Measurements from ENCODE around the gene TXN2. TPM values are rescaled to one million over a fixed set of nuclear protein-coding genes. Genes with fewer than 3 reads are reported as not detected.

Gene TXN2
- total and polyA plus RNA-seq, 2 experiments from 2014 or later, result 23.0 to 50.3 TPM

GRCh38 chr22:36522662-36523061, 41.2 kb upstream of the TXN2 start:
- Histone ChIP-seq H3K27ac (ENCODE audit: low read depth) (no peak overlapping the region), H3K4me1 (ENCODE audit: insufficient read depth) (no peaks in the 10 kb centered on the region), H3K36me3 (ENCODE audit: insufficient read depth) (peaks cover 93% of the 10 kb centered on the region), H3K79me2 (replicated peaks; ENCODE audit: insufficient read depth) (peaks cover 20% of the 10 kb centered on the region), H2AFZ (no peak overlapping the region), H4K20me1 (replicated peaks; ENCODE audit: insufficient read depth) (peaks cover 15% of the 10 kb centered on the region), H3K27me3 (ENCODE audit: insufficient read depth) (no peaks in the 10 kb centered on the region), H3K9me2 (ENCODE audit: insufficient read depth) (no peaks in the 10 kb centered on the region), H3K4me3 (no peak overlapping the region), H3F3A (replicated peaks; ENCODE audit: low read depth) (peaks cover 26% of the 10 kb centered on the region), H3K4me2 (no peak overlapping the region)
- ATAC-seq (no peak), DNase-seq (ENCODE audit: low spot score) (no peak)
- Mint-ChIP-seq H3K4me3 (no peak overlapping the region), H3K36me3 (ENCODE audit: low read depth) (peaks cover 96% of the 10 kb centered on the region), H3K27ac (no peak overlapping the region), H3K4me1 (peaks cover 3% of the 10 kb centered on the region; the same call in 2 of the 3 replicates), H3K9me3 (no peaks in the 10 kb centered on the region), H3K27me3 (ENCODE audit: insufficient read depth, low read depth, poor library complexity) (peaks cover 6% of the 10 kb centered on the region)
- no peak for TF ChIP-seq ZNF331 (CRISPR knock-in tag; IDR thresholded peaks at IDR 0.05; ENCODE audit: low read depth)
- TF ChIP-seq ETS1 (IDR thresholded peaks at IDR 0.05), result no peak
- TF ChIP-seq EZH2 (IDR thresholded peaks at IDR 0.05; ENCODE audit: low read depth, unreplicated experiment), result no peak
- TF ChIP-seq NANOG (IDR thresholded peaks at IDR 0.05; ENCODE audit: borderline replicate concordance), result no peak
- no peak for TF ChIP-seq POLR2AphosphoS5 (IDR thresholded peaks at IDR 0.05; ENCODE audit: low read depth)
- TF ChIP-seq JUNB (IDR thresholded peaks at IDR 0.05; ENCODE audit: unreplicated experiment), result no peak
- no peak for TF ChIP-seq EZH2phosphoT487 (IDR thresholded peaks at IDR 0.05; ENCODE audit: unreplicated experiment)
- TF ChIP-seq CTCF (conservative IDR thresholded peaks at IDR 0.05; ENCODE audit: low read depth in 2 of 2), result no peak
- TF ChIP-seq ZNF462 (CRISPR knock-in tag; IDR thresholded peaks at IDR 0.05), result no peak
- TF ChIP-seq ZNF114 (CRISPR knock-in tag; IDR thresholded peaks at IDR 0.05), result no peak

All from GM23338 (cell line).